Skeletal muscle satellite cell (primary cell): Measurements from ENCODE around the gene S100PBP.

Experiments
- H3K27me3 ChIP-seq: 2 replicates; pipeline ENCODE4 v1.7.0; 2013; ENCODE audit warnings: low read length; ENCODE audit not compliant: control insufficient read depth, insufficient read depth
- H3K36me3 ChIP-seq: 2 replicates; pipeline ENCODE4 v1.7.0; 2013; ENCODE audit warnings: mild to moderate bottlenecking, control low read depth, low read length; ENCODE audit not compliant: insufficient read depth
- H3K4me1 ChIP-seq: 2 replicates; pipeline ENCODE4 v1.7.0; 2013; ENCODE audit warnings: low read length; ENCODE audit not compliant: control insufficient read depth, insufficient read depth
- H3K4me2 ChIP-seq: 2 replicates; pipeline ENCODE4 v1.7.0; 2013; ENCODE audit warnings: mild to moderate bottlenecking, low read length
- H3K4me3 ChIP-seq: 2 replicates; pipeline ENCODE4 v1.7.0; 2013; ENCODE audit warnings: low read length
- H3K9ac ChIP-seq: 2 replicates; pipeline ENCODE4 v1.7.0; 2013; ENCODE audit warnings: mild to moderate bottlenecking, low read depth, low read length, moderate library complexity
- H3K9me3 ChIP-seq: replicated peaks from 2 replicates; pipeline ENCODE4 v1.7.0; 2013; ENCODE audit warnings: mild to moderate bottlenecking, control low read depth, low read length

The S100PBP gene

DNA sequence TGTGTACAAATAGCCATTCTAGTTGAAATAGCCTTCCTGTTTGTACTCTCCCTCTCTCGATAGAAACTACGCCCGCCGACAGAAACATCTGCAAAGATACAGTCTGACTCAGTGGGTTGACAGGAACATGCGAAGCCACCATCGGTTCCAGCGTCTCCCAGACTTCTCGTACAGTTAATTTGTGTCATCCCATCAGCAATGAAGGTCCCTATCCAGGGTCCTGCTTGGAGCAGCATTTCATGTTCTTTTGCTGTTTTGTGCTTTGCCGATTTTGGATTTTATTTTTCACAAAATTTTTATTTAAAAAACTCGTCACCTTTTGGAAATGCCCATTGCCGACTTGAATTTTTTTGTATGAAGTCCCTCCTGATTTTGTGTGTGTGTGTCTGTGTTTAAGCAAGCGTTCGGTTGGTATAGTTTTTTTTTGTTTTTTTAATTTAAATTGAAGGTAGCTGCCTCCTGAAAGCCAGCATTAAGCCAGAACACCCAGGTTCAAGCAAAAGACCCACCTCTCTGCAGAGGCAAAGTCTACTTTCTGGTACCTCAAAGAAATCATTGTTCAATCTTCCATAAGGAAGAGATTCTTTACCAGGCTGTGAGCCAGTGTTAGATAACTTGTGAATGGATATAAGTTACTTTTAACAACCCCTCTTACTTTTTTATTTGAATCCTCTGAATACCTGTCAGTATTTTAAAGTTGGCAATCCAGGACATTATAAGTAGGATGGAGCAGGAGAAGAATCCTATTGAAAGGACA lies 38.6 kb downstream of the S100PBP start:
- H3K9ac ChIP-seq: no peak overlapping the region
- H3K27me3 ChIP-seq: no peaks in the 10 kb centered on the region
- no peaks in the 10 kb centered on the region for H3K9me3 ChIP-seq
- H3K4me3 ChIP-seq: no peak overlapping the region
- no peaks in the 10 kb centered on the region for H3K4me1 ChIP-seq
- peaks cover 30% of the 10 kb centered on the region for H3K36me3 ChIP-seq
- H3K4me2 ChIP-seq: no peak overlapping the region

DNA sequence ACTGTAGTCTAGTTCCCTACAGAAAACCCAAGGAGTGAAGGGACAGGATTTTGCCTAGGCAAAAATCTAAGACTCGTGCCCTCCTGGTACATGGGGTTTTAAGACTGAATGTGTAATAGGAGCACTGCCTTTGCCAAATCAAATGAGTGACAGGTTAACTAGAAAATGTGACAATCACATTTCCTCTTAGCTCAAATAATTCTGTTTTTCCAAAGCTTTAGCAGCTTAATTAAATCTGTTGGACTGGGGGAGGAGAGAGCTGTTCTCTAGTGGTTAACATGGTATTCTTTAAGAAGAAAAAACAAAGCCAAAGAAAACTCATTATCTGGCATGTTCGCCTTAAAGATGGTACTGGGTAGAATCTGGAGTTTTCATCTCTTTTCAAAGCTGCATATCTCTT lies 40.7 kb downstream of the S100PBP start:
- Histone ChIP-seq H3K4me3 (no peak overlapping the region), H3K36me3 (peaks cover 27% of the 10 kb centered on the region), H3K4me1 (peaks cover 5% of the 10 kb centered on the region), H3K4me2 (no peak overlapping the region), H3K9me3 (no peaks in the 10 kb centered on the region), H3K9ac (no peak overlapping the region), H3K27me3 (no peaks in the 10 kb centered on the region)

DNA sequence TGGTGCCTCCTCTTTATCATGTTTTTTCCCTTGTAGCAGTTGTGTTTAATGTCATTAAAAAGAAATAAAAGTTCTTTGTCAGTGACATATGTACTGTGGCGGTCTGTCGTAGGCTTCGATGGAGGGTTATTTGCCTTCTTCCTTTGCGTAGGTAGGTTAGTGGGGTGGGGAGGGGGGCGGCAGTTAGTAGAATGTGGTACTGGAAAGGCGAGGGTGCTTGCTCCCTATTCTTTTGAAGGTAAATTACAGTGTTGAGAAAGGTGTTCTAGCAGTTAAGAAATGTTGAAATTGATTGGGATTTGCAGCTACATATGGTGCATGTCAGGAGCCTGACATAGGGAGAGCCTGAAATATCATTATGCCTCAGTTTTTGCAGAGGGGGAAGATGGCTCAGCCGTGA lies 41.3 kb downstream of the S100PBP start:
- peaks cover 5% of the 10 kb centered on the region for H3K4me1 ChIP-seq
- no peak overlapping the region for H3K9ac ChIP-seq
- H3K4me3 ChIP-seq: no peak overlapping the region
- no peaks in the 10 kb centered on the region for H3K27me3 ChIP-seq
- H3K36me3 ChIP-seq: peaks cover 29% of the 10 kb centered on the region
- no peaks in the 10 kb centered on the region for H3K9me3 ChIP-seq
- H3K4me2 ChIP-seq: no peak overlapping the region

DNA sequence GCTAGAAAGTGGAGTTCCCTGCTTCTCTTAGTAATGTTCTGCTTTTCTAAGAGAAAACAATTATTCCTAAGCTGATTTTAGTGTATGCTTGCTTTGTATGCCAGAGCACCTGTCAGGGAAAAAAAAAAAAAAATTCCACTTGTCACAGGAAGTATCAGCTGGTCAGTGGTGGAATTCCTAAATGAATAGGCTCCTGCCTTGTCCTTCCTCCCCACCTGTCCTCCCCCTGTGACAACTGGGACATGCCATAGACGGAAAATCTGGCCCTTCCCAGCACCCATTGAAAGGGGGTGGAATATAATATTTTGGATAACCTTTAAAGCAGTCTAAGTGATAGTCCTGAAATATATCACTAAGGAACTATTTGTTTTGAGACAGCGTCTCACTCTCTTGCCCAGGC lies 42.5 kb downstream of the S100PBP start:
- Histone ChIP-seq H3K36me3 (peaks cover 19% of the 10 kb centered on the region), H3K9ac (no peak overlapping the region), H3K9me3 (no peaks in the 10 kb centered on the region), H3K27me3 (no peaks in the 10 kb centered on the region), H3K4me2 (no peak overlapping the region), H3K4me3 (no peak overlapping the region), H3K4me1 (peaks cover 5% of the 10 kb centered on the region)

DNA sequence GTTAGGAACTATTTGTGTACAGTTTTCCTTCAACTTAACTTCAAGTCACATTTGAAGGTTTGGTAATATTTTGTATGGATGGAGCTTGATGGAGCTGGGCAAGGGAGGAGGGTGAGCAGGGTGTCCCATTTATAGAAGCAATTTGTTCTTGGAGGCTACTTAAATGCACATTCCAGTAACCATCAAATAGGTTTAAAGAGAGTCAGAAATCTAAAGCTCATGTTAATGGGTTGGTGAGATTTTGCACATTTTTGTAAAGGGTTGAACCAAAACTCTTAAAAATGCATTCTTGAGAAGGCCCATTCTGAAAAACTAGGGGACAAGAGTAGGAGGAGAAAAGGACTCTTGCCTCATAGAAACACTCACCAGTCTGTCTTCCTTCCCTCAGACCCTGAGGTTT lies 43.1 kb downstream of the S100PBP start:
- peaks cover 19% of the 10 kb centered on the region for H3K36me3 ChIP-seq
- H3K4me3 ChIP-seq: no peak overlapping the region
- peaks cover 5% of the 10 kb centered on the region for H3K4me1 ChIP-seq
- no peaks in the 10 kb centered on the region for H3K9me3 ChIP-seq
- no peak overlapping the region for H3K9ac ChIP-seq
- H3K4me2 ChIP-seq: no peak overlapping the region
- H3K27me3 ChIP-seq: no peaks in the 10 kb centered on the region

DNA sequence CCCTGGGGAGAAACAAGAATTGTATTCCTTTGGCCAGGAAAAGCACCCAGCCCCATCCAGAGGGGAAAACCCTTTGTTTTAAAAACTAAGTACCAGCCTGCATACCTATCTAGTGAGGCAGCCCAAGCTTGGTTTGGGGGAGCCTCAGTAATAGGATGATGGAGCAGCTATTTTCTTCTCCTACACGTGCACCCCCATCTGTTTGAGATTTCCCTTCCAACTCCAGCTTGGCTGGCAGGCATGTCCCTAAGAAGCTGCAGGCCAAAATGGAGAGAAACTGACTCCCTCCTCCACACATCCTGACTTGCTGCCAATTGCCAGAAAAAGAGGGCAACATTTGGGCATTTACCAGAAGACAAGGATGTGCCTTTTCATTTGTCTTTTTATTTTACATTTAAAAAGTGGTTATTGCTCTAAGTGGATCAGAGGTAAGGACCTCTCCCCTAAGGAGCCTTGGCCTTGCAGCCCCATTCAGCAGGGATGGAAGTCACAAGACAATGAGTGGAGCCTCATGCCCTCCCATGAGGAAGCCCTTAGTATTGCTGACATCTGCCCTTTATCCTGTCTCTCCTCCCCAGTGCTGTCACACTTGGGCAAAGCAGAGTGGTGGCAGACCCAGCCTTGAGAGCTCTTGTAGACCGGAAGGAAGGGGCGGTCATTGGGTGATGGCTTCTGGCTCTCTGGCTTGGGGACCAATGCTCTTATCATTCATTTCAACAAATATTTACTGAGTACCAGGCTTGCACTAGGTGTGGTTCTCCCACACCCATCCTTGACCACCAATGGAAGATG lies 44.6 kb downstream of the S100PBP start:
- H3K4me2 ChIP-seq: no peak overlapping the region
- H3K9me3 ChIP-seq: no peaks in the 10 kb centered on the region
- H3K36me3 ChIP-seq: peaks cover 10% of the 10 kb centered on the region
- no peaks in the 10 kb centered on the region for H3K27me3 ChIP-seq
- H3K4me1 ChIP-seq: peaks cover 5% of the 10 kb centered on the region
- H3K9ac ChIP-seq: no peak overlapping the region
- no peak overlapping the region for H3K4me3 ChIP-seq

DNA sequence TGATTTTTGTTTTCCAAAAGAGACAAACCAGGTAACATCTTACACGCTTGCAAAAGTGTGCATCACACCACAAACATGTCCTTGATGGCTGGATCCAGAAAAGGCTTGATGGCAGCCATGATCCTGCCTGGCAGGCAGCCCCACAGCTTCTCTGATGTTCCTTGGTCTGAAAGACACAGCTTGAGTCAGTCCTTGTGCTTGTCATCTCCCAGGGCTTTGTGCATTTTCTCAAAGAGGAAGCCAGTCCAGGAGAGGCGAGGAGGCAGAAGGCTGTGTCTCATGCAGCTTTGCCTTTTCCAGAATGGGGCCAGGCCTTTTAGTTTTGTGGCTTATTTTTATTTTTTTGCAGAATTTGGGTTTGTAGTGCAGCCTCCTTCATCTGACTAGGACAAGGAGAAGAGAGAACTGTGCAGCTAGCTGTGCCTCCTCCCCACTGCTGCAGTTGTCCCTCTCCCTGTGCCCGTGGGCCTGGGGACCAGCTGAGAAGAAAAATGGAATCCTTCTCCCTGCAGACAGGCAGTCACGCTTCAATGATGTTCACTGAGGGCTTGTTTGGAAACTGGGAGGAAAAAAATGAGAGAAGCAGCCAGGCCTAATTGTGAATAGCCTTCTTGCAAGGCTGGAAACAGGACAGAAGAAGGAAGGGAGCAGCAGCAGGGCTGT lies 45.9 kb downstream of the S100PBP start:
- Histone ChIP-seq H3K36me3 (peaks cover 10% of the 10 kb centered on the region), H3K4me3 (no peak overlapping the region)

DNA sequence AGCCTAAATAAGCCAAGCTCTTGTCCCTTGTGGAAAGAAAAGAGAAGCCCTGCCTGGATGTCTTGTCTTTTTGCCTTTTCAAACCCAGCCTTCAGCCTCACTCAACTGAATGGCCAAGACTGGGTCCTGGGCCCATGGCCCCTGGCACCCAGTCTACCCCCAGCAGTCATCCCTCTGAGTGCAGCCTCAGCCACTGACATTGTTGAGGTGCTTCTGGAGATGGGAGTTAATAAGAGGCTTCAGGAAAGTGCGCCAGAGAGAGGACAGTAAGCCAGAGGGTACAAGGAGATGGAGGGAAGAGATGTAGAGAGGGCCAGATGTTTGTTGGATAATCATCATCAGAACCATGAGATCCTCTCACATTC lies 46.4 kb downstream of the S100PBP start:
- H3K4me3 ChIP-seq: no peak overlapping the region
- no peaks in the 10 kb centered on the region for H3K9me3 ChIP-seq
- no peaks in the 10 kb centered on the region for H3K27me3 ChIP-seq
- H3K36me3 ChIP-seq: peaks cover 10% of the 10 kb centered on the region
- H3K4me2 ChIP-seq: no peak overlapping the region
- H3K9ac ChIP-seq: no peak overlapping the region
- peaks cover 5% of the 10 kb centered on the region for H3K4me1 ChIP-seq

More for the DNA sequence above, 45.9 kb downstream of the S100PBP start:
- Histone ChIP-seq H3K4me2 (no peak overlapping the region), H3K9ac (no peak overlapping the region), H3K9me3 (no peaks in the 10 kb centered on the region), H3K4me1 (peaks cover 5% of the 10 kb centered on the region), H3K27me3 (no peaks in the 10 kb centered on the region)

DNA sequence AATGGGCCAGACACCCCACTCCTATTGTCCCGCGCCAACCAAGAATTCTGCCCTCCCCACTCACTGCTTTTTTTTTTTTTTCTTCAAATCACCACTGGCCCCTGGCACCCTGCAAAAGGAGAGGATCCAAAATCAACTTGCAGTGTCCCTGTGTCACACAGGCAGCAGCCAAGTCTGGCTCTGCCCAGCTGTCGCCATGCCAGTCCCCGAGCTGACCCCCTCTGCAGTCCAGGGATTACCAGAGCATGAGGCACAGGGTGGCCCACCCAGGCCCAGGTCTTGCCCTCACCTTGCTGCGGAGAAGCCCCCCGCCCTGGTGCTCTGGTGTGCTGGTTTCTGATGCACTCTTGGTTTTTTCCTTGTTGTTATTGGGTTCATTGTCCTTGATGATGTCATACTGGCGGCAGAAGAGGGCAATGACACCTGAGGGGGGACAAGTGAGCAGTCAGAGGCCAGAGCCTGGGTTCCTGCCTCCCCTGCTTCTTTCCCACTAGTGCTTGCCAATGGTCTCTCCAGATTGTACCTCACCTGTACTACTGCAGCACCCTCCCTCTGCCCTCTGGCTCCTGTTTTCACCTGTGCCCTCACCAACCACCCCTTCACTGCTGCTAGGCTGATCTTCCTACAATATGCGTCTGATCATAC lies 47.0 kb downstream of the S100PBP start:
- no peaks in the 10 kb centered on the region for H3K27me3 ChIP-seq
- H3K9ac ChIP-seq: no peak overlapping the region
- peaks cover 6% of the 10 kb centered on the region for H3K36me3 ChIP-seq
- no peaks in the 10 kb centered on the region for H3K9me3 ChIP-seq
- H3K4me1 ChIP-seq: peaks cover 5% of the 10 kb centered on the region
- no peak overlapping the region for H3K4me3 ChIP-seq
- H3K4me2 ChIP-seq: no peak overlapping the region

DNA sequence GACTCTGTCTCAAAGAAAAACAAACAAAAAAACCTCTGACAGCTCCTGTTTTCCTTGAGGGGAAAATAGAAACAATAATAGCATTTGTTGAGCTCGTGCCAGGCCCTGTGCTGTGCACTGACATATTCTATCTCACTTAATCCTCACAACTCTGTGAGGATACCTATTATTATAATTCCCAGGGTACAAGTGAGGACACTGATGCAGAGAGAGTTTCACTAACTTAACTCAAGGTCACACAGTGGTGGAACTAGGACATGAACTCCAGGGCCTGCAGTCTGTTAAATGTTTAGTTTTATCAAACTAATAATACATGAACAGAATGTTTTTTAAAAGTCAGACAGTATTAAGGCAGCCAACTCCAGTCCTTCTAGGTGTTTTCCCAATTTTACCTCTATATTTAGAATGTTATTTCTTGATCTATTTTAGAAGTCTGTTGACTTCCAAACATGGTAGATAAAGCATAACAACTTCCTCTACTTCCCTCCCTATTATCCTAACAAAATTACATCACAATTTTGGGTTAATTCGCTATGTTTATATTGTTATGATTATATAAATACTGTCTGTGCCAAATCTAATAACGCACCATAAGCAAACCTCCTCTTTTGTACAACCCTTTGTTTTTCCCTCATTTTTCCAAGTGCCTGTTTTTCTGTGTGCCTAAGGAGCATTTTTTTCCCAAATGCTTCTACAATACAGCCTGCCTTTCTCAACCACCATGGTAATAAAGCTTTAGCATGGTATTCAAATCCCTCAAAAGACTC lies 48.4 kb downstream of the S100PBP start:
- Histone ChIP-seq H3K4me3 (no peak overlapping the region), H3K4me1 (peaks cover 10% of the 10 kb centered on the region), H3K4me2 (no peak overlapping the region), H3K36me3 (peaks cover 4% of the 10 kb centered on the region), H3K27me3 (peaks cover 3% of the 10 kb centered on the region), H3K9me3 (no peaks in the 10 kb centered on the region), H3K9ac (no peak overlapping the region)

DNA sequence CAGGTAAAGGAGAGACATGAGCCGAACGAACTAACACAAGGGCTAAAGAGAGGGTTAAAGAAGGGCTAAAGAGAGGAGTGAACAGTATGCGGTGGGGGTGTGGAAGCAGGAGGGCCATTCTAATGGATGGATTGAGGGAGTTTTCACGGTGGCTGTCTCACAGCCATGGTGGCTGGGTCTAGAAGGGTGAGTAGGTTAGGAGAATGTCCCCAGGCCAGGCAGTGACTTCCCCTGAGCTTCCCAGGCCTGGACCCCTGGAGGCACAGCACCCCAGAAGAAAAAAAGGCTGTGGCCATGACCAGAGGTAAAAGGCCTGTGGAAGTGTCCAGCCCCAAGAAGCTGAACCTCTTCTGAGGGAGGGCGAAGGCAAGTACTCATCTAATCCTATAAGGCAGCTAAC lies 49.7 kb downstream of the S100PBP start:
- Histone ChIP-seq H3K9me3 (no peaks in the 10 kb centered on the region), H3K9ac (no peak overlapping the region), H3K4me1 (peaks cover 13% of the 10 kb centered on the region), H3K36me3 (peaks cover 4% of the 10 kb centered on the region), H3K27me3 (peaks cover 11% of the 10 kb centered on the region), H3K4me2 (no peak overlapping the region), H3K4me3 (no peak overlapping the region)
